Body of pancreas (tissue), 4 donors: ENCODE measurements around the gene TNS3. TPM values are rescaled to one million over a fixed set of nuclear protein-coding genes. Genes with fewer than 3 reads are reported as not detected.

Source experiments
- ATAC-seq: fragments of 150-250 bp; one replicate; pipeline ENCODE4 v1.9.1; 2016
- DNase-seq, 4 donors: peaks; one replicate each; pipeline ENCODE4 v3.0.0-alpha.2; 2019
- H3K27ac ChIP-seq, 4 donors: fragments of 200-600 bp; sonication (generic); 1 replicate in 3 of 4; 2 replicates in 1 of 4; pipeline versions ENCODE4 v1.5.1 to v1.6.1; 2016 to 2019; ENCODE audit warnings: mild to moderate bottlenecking in 1 of 4, mixed read lengths in 1 of 4, moderate library complexity in 1 of 4
- H3K27me3 ChIP-seq, 2 donors: fragments of 200-600 bp; sonication (generic); one replicate each; pipeline ENCODE4 v1.6.0; 2016; ENCODE audit warnings: mild to moderate bottlenecking in 1 of 2
- H3K36me3 ChIP-seq, 2 donors: fragments of 200-600 bp; sonication (generic); replicated peaks in 1 of 2; 2 replicates each; pipeline ENCODE4 v1.5.1; 2016; ENCODE audit warnings: low read depth in 2 of 2; ENCODE audit not compliant: insufficient read depth in 1 of 2
- H3K4me1 ChIP-seq: fragments of 200-600 bp; sonication (generic); one replicate; pipeline ENCODE4 v1.6.0; 2016
- H3K4me3 ChIP-seq, 2 donors: fragments of 200-600 bp; sonication (generic); 1 replicate in 1 of 2; 2 replicates in 1 of 2; pipeline ENCODE4 v1.5.1; 2016 to 2019
- H3K9me3 ChIP-seq, 3 donors: fragments of 200-600 bp; sonication (generic); 1 replicate in 2 of 3; 2 replicates in 1 of 3; pipeline ENCODE4 v1.5.1; 2016
- POLR2A ChIP-seq, 3 donors: fragments of 450-650 bp; IDR thresholded peaks; one replicate each; pipeline ENCODE4 v1.6.1; 2016; ENCODE audit warnings: antibody characterized with exemption in 3 of 3, mild to moderate bottlenecking in 2 of 3
- WGBS, 2 donors: methylation state at CpG; one replicate each; pipeline ENCODE4 v1.1.5; 2017; 5-methylcytosine and 5-hydroxymethylcytosine counted together
- intact Hi-C: fragments of 100-400 bp; cut with DNase I; formaldehyde crosslinking; loops from one replicate; pipeline ENCODE4 v1.15.1; 2023
- total RNA-seq, 2 donors: library from RNA; depleted of rRNA; stranded (reverse); fragments of >200 nt; gene quantifications; one replicate each; pipeline ENCODE4 v1.1.0, GENCODE V29; 2016
- TF ChIP-seq, protein P1 (sequence below), 7 experiments: fragments of 450-650 bp in 4 of 7; fragments of 200-600 bp in 3 of 7; sonication (generic) in 3 of 7; IDR thresholded peaks; one replicate each; pipeline ENCODE4 v1.5.1; 2016 to 2019; ENCODE audit warnings: antibody characterized with exemption in 7 of 7

TNS3 gene
- total RNA-seq, 2 donors from 2014 or later = 100 to 265 TPM

GRCh38 chr7:47485640-47486435 is 96.1 kb downstream of the TNS3 start:
- H3K27ac ChIP-seq = peak overlapping the region; percentile 89 to 94 (median 91)
- peak; percentile 95 for ATAC-seq
- H3K9me3 ChIP-seq = no peaks in the 10 kb centered on the region
- no peaks in the 10 kb centered on the region for H3K36me3 ChIP-seq
- WGBS, 2 donors = 43 to 49% methylated on average over 7 to 9 of the region's 9 CpGs
- peaks cover 79% of the 10 kb centered on the region for H3K4me1 ChIP-seq
- intact Hi-C loops = no loop called here
- no peak overlapping the region for H3K4me3 ChIP-seq
- no peaks in the 10 kb centered on the region for H3K27me3 ChIP-seq
- TF ChIP-seq POLR2A (IDR thresholded peaks at IDR 0.05) = peak in 2 of 3 donors; percentile 39 to 69
- TF ChIP-seq, protein P1, sequence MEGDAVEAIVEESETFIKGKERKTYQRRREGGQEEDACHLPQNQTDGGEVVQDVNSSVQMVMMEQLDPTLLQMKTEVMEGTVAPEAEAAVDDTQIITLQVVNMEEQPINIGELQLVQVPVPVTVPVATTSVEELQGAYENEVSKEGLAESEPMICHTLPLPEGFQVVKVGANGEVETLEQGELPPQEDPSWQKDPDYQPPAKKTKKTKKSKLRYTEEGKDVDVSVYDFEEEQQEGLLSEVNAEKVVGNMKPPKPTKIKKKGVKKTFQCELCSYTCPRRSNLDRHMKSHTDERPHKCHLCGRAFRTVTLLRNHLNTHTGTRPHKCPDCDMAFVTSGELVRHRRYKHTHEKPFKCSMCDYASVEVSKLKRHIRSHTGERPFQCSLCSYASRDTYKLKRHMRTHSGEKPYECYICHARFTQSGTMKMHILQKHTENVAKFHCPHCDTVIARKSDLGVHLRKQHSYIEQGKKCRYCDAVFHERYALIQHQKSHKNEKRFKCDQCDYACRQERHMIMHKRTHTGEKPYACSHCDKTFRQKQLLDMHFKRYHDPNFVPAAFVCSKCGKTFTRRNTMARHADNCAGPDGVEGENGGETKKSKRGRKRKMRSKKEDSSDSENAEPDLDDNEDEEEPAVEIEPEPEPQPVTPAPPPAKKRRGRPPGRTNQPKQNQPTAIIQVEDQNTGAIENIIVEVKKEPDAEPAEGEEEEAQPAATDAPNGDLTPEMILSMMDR (IDR thresholded peaks at IDR 0.05) = peak in 1 of 7 experiments; percentile 21
- peak; percentile 91 to 96 (median 94) for DNase-seq

GRCh38 chr7:47484923-47485639 is 96.8 kb downstream of the TNS3 start:
- Histone ChIP-seq H3K27ac (peak overlapping the region; percentile 89 to 94 (median 91)), H3K27me3 (no peaks in the 10 kb centered on the region), H3K9me3 (no peaks in the 10 kb centered on the region), H3K36me3 (no peaks in the 10 kb centered on the region), H3K4me3 (no peak overlapping the region), H3K4me1 (peaks cover 87% of the 10 kb centered on the region)
- ATAC-seq (peak; percentile 25), DNase-seq (peak in 1 of 4 donors; percentile 43)
- TF ChIP-seq, protein P1 (IDR thresholded peaks at IDR 0.05) = no peak
- no peak for TF ChIP-seq POLR2A (IDR thresholded peaks at IDR 0.05)
- intact Hi-C loops = no loop called here
- WGBS, 2 donors = 55 to 59% methylated on average over 17 of the region's 17 CpGs

DNA sequence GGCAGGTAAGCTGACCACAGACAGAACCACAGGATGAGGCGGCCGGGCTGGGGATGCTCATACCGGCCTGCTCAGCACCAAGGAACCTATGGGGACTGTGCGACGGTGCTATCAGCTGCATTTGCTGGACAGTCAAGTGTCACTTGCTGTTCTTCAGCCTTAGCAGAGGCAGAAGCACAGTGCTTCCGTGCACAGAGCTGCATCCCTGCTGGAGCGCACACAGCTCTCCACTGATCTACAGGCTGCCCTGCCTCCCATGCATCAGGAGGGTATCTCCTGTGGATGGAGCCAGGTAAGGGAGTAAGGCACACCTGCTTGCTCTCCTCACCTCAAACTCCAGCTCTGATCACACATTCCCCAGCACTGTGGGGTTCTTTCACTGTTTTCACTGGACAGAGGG is 97.5 kb downstream of the TNS3 start:
- intact Hi-C loops = no loop called here
- 86 to 92% methylated on average over 5 to 7 of the region's 7 CpGs for WGBS, 2 donors
- H3K27ac ChIP-seq = peak overlapping the region; percentile 89 to 94 (median 91)
- no peaks in the 10 kb centered on the region for H3K9me3 ChIP-seq
- no peaks in the 10 kb centered on the region for H3K36me3 ChIP-seq
- H3K4me1 ChIP-seq = peaks cover 93% of the 10 kb centered on the region
- no peak for TF ChIP-seq POLR2A (IDR thresholded peaks at IDR 0.05)
- TF ChIP-seq, protein P1 (IDR thresholded peaks at IDR 0.05) = no peak
- H3K4me3 ChIP-seq = no peak overlapping the region
- no peaks in the 10 kb centered on the region for H3K27me3 ChIP-seq
- DNase-seq (no peak), ATAC-seq (no peak)

DNA sequence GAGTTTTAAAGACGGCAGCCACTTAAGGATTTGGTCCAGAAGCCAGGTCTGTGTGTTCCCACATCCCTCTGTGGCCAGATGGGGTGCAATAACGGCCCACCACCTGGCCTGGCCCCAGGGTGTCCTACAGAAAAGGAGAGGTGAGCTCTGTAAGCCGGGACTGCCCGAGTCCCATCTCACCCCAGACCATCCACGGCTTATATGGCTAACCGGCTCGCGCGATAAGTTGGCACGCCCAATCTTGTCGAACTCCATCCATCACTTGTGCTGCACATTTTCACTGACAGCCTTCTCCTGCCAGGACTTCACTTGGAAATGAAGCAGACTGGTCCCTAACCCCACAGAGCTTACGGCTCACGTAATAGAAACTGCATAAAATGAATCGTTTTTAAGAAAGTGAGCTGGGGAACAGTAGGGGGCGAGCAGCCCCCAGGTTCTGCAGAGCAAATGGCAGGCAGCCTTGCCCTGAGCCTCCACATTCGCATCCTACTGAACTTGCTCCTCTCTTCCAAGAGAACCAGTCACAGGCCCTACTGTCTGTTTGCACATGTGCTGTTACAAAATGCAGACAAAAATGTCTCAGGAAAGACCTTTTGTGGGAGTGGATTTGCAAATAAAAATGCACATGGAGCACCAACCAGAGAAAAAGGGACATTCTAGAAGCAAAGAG is 98.2 kb downstream of the TNS3 start:
- no peaks in the 10 kb centered on the region for H3K36me3 ChIP-seq
- no peaks in the 10 kb centered on the region for H3K9me3 ChIP-seq
- peaks cover 98% of the 10 kb centered on the region for H3K4me1 ChIP-seq
- 90 to 92% methylated on average over 16 of the region's 16 CpGs for WGBS, 2 donors
- intact Hi-C loops = no loop called here
- ATAC-seq (no peak), DNase-seq (no peak)
- no peak overlapping the region for H3K4me3 ChIP-seq
- peak overlapping the region in 3 of 4 donors; percentile 89 to 94 (median 90) for H3K27ac ChIP-seq
- no peaks in the 10 kb centered on the region for H3K27me3 ChIP-seq
- no peak for TF ChIP-seq POLR2A (IDR thresholded peaks at IDR 0.05)
- TF ChIP-seq, protein P1 (IDR thresholded peaks at IDR 0.05) = no peak
